HepG2 (cell line): ENCODE results near the gene SAMD4A. TPM values are rescaled to one million over a fixed set of nuclear protein-coding genes. Genes with fewer than 3 reads are reported as not detected.
A peak's percentile ranks its signal among the peaks of the same experiment; 100 is the strongest.

Experiments
- ATAC-seq: fragments of 200-7000 bp; cut with Tn5 transposase; 3 replicates; pipeline ENCODE4 v1.9.1; 2020; ENCODE audit warnings: mild to moderate bottlenecking, moderate library complexity
- BruUV-seq: library from RNA; stranded (reverse); fragments of 400-500 nt; replicated peaks from 2 replicates; lab custom pipeline; 2021; lab: Mats Ljungman, UMichigan
- CTCF ChIA-PET: fragments of 300-600 bp; formaldehyde crosslinking; extraction: SDS; loops from one replicate; lab custom pipeline; 2021; ENCODE audit warnings: low total read pairs, inconsistent platforms, low intra/inter-chr PET ratio; lab: Yijun Ruan, JAX
- POLR2A ChIA-PET: fragments of 350-600 bp; sonication (Branson Sonifier 250); formaldehyde crosslinking; loops from one replicate; lab custom pipeline; 2020; ENCODE audit warnings: antibody characterized with exemption, inconsistent platforms; lab: Yijun Ruan, JAX
- DNase-seq: peaks from one replicate; pipeline ENCODE4 v3.0.0-alpha.2; 2015; ENCODE audit warnings: low spot score
- FAIRE-seq: peaks from 3 replicates; lab custom pipeline; 2011; peaks lifted over from hg19 to GRCh38; lab: Jason Lieb, UNC
- H2AFZ ChIP-seq: one replicate; pipeline ENCODE4 v1.6.1; 2011; ENCODE audit warnings: low read length, inconsistent platforms
- H3K27ac ChIP-seq: fragments of 300-600 bp; 3 replicates; pipeline ENCODE4 v1.8.0; 2011; ENCODE audit warnings: mixed run types, mild to moderate bottlenecking, mixed read lengths, low read length, inconsistent platforms; ENCODE audit not compliant: insufficient read depth; ENCODE audit errors: extremely low read length
- H3K27me3 ChIP-seq, 2 experiments: fragments of 200-600 bp in 1 of 2; 2 replicates in 1 of 2; 3 replicates in 1 of 2; pipeline versions ENCODE4 v1.6.0 to v1.8.0; 2011; ENCODE audit warnings: low read length in 2 of 2, mild to moderate bottlenecking in 2 of 2, moderate library complexity in 2 of 2, inconsistent platforms in 1 of 2; ENCODE audit not compliant: insufficient read depth in 2 of 2, control insufficient read depth in 1 of 2
- H3K36me3 ChIP-seq, 2 experiments: fragments of 200-600 bp in 1 of 2; replicated peaks in 1 of 2; 2 replicates in 1 of 2; 3 replicates in 1 of 2; pipeline versions ENCODE4 v1.5.1 to v1.8.0; 2011; ENCODE audit warnings: low read length in 2 of 2, inconsistent platforms in 1 of 2; ENCODE audit not compliant: insufficient read depth in 2 of 2, control insufficient read depth in 1 of 2
- H3K4me1 ChIP-seq: 2 replicates; pipeline ENCODE4 v1.5.1; 2012; ENCODE audit warnings: low read length, inconsistent platforms; ENCODE audit not compliant: insufficient read depth
- H3K4me2 ChIP-seq: 2 replicates; pipeline ENCODE4 v1.6.0; 2011; ENCODE audit warnings: low read depth, low read length, inconsistent platforms
- H3K4me3 ChIP-seq, 3 experiments: fragments of 200-600 bp in 1 of 3; sonication (generic), shearing (Covaris generic) in 1 of 3; replicated peaks in 1 of 3; 2 replicates each; pipeline ENCODE4 v1.5.1; 2011 to 2016; ENCODE audit warnings: low read length in 3 of 3, inconsistent platforms in 2 of 3, low read depth in 2 of 3, mild to moderate bottlenecking in 2 of 3, control low read depth in 1 of 3, mixed read lengths in 1 of 3; ENCODE audit not compliant: insufficient read depth in 1 of 3
- H3K79me2 ChIP-seq: one replicate; pipeline ENCODE4 v1.6.1; 2011; ENCODE audit warnings: low read length, inconsistent platforms; ENCODE audit not compliant: insufficient read depth
- H3K9ac ChIP-seq: 2 replicates; pipeline ENCODE4 v1.6.0; 2011; ENCODE audit warnings: mild to moderate bottlenecking, low read depth, low read length, inconsistent platforms; ENCODE audit not compliant: insufficient read depth
- H3K9me3 ChIP-seq: 2 replicates; pipeline ENCODE4 v1.5.1; 2012; ENCODE audit warnings: mild to moderate bottlenecking, low read length
- H4K20me1 ChIP-seq: 2 replicates; pipeline ENCODE4 v1.6.0; 2011; ENCODE audit warnings: inconsistent platforms, mild to moderate bottlenecking, low read length, moderate library complexity; ENCODE audit not compliant: insufficient read depth
- NFKB2 ChIP-seq: sonication (generic); formaldehyde crosslinking; IDR thresholded peaks from 2 replicates; pipeline ENCODE4 v1.4.0; 2020; ENCODE audit warnings: missing genetic modification reagents, borderline replicate concordance
- RBM22 ChIP-seq: fragments of 200-400 bp; formaldehyde crosslinking; optimal IDR thresholded peaks from 2 replicates; pipeline ENCODE3; 2017; ENCODE audit warnings: mild to moderate bottlenecking, low read length, moderate library complexity
- ZBTB8A ChIP-seq: sonication (generic); formaldehyde crosslinking; IDR thresholded peaks from 2 replicates; pipeline ENCODE4 v1.4.0; 2020; ENCODE audit warnings: mild to moderate bottlenecking, low read depth, missing genetic modification reagents, borderline replicate concordance
- ZNF101 ChIP-seq: sonication (generic); formaldehyde crosslinking; IDR thresholded peaks from 2 replicates; pipeline ENCODE4 v1.4.0; 2020; ENCODE audit warnings: mild to moderate bottlenecking, low read depth, missing genetic modification reagents, borderline replicate concordance
- WGBS: methylation state at CpG from one replicate; pipeline ENCODE4 v1.1.6; 2017; ENCODE audit warnings: low lambda C conversion rate; 5-methylcytosine and 5-hydroxymethylcytosine counted together
- in situ Hi-C: cut with HindIII; loops from 2 replicates; pipeline ENCODE4 v1.10.0; 2017; ENCODE audit warnings: low pct_unique_long_range_greater_than_20kb; ENCODE audit not compliant: extremely low pct_ligation_motif_present
- intact Hi-C: fragments of 100-400 bp; cut with micrococcal nuclease; formaldehyde crosslinking; loops from one replicate; pipeline ENCODE4 v1.10.0; 2022; ENCODE audit not compliant: unreplicated experiment
- polyA plus RNA-seq, 8 experiments: library from polyadenylated mRNA; depleted of rRNA in 3 of 8; stranded (reverse) in 7 of 8; unstranded in 1 of 8; fragments of >200 nt; fragmentation: Illumina TruSeq in 4 of 8; extraction: Trizol in 4 of 8; gene quantifications; 2 replicates each; pipeline versions ENCODE4 v1.2.1 to v1.2.3, GENCODE V29; 2011 to 2016; ENCODE audit warnings: low read depth in 4 of 8, missing spikeins in 1 of 8, mixed read lengths in 1 of 8; ENCODE audit not compliant: insufficient read depth in 1 of 8
- total RNA-seq, 5 experiments: library from RNA; depleted of rRNA; stranded (reverse); fragments of >200 nt; fragmentation: Illumina TruSeq; extraction: Trizol; gene quantifications; 2 replicates each; pipeline ENCODE4 v1.2.3, GENCODE V29; 2016; ENCODE audit warnings: low read depth in 1 of 5
- TF ChIP-seq, protein P1 (sequence below): sonication (generic); formaldehyde crosslinking; IDR thresholded peaks from 2 replicates; pipeline ENCODE4 v1.9.0; 2021; ENCODE audit warnings: missing genetic modification reagents, mild to moderate bottlenecking, borderline replicate concordance
- TF ChIP-seq, protein P2 (sequence below): sonication (generic); formaldehyde crosslinking; IDR thresholded peaks from 2 replicates; pipeline ENCODE4 v1.4.0; 2020; ENCODE audit warnings: missing genetic modification reagents
- TF ChIP-seq, protein P3 (sequence below): sonication (generic); formaldehyde crosslinking; IDR thresholded peaks from 2 replicates; pipeline ENCODE4 v1.4.0; 2020; ENCODE audit warnings: missing genetic modification reagents, borderline replicate concordance

The SAMD4A gene
- total and polyA plus RNA-seq, 2 of the 13 experiments (the other 11 are each of a cell fraction or from before 2014, with no cell fraction given) = 11.8 to 13.0 TPM

DNA sequence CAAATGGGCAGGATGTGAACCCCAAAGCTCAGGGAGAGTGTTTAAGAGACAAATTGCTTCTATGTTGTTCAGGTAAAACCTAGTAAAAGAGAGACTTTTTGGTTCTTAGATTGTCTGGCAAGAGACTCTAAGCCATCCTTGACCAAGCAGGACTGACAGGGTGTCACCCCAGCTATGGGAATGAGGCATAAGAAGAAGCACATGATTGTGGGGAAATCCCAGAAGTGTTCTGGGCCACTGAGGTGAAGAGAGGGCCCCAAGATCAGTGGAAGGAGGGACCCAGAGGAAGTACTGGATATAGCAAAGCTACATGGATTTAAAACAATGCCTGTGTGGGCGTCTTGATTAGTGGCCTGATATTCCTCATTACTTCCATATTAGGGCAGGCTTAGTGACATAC, 99.0 kb downstream of the SAMD4A start:
- Histone ChIP-seq H3K9ac (no peak overlapping the region), H3K4me2 (no peak overlapping the region), H3K9me3 (no peaks in the 10 kb centered on the region), H3K4me3 (no peak overlapping the region), H4K20me1 (no peaks in the 10 kb centered on the region), H2AFZ (no peak overlapping the region), H3K4me1 (peaks cover 66% of the 10 kb centered on the region), H3K36me3 (peaks cover 1 to 6% of the 10 kb centered on the region in 2 experiments; a peak in 4 of 5 replicates), H3K79me2 (peaks cover 10% of the 10 kb centered on the region), H3K27me3 (no peaks in the 10 kb centered on the region), H3K27ac (no peak overlapping the region)
- intact Hi-C loops (loop anchor here (1.0 kb wide), 1 partner anchor 10 kb away; no protein-coding TSS in a partner anchor), in situ Hi-C loops (no loop called here)
- ATAC-seq (no peak), DNase-seq (no peak), FAIRE-seq (no peak)
- CTCF ChIA-PET = no interaction called here
- TF ChIP-seq NFKB2 = no peak
- TF ChIP-seq RBM22 = peak; percentile 54
- POLR2A ChIA-PET = no interaction called here
- BruUV-seq = no TSS peak
- WGBS = 100% methylated on average over 1 of the region's 1 CpG

DNA sequence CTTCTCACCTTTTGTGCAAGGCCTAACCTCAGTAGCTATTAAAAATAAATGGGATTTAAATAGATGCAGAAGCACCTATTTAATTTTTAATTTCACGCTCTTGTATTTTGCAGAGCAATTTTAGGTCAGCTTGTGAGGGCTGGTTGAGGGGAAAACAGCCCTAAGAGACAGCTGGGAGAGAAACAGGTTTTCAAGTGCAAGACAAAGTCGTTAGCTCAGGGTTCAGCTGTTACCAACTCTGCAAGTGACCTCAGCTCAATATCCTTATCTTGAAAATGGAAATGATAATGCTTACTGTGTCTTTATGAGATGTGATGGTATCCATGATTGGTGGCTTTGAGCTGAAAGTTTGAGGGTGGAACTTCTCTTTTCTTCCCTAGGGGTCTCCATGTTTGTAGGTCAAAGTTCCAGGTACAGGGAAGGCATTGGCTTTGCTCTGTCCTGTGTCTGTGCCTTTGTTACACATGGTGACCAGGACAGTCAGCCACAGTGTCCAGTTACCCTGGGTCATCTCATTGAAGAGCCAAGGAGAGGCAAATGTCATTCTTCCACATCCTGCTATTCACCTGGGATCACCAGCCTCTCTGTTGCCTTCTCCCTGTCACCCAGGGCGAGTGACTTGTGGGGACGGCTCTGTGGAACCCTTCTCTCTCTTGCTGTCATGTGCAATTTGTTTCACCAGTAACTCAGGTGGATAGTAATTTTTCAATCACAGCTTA, 100.3 kb downstream of the SAMD4A start:
- H3K27me3 ChIP-seq = no peaks in the 10 kb centered on the region
- no peak overlapping the region for H3K4me2 ChIP-seq
- no peak overlapping the region for H3K4me3 ChIP-seq
- DNase-seq (no peak), ATAC-seq (no peak), FAIRE-seq (no peak)
- no peaks in the 10 kb centered on the region for H4K20me1 ChIP-seq
- peaks cover 7% of the 10 kb centered on the region for H3K79me2 ChIP-seq
- no TSS peak for BruUV-seq
- H3K4me1 ChIP-seq = peaks cover 62% of the 10 kb centered on the region
- H3K36me3 ChIP-seq = peaks cover 1 to 9% of the 10 kb centered on the region in 2 experiments; a peak in 3 of 5 replicates
- WGBS = 96% methylated on average over 4 of the region's 4 CpGs
- H2AFZ ChIP-seq = no peak overlapping the region
- no peak overlapping the region for H3K27ac ChIP-seq
- ChIA-PET POLR2A (interaction anchor here (1.0 kb wide), 1 partner anchor 24 kb away, joined by 4 read pairs; no protein-coding TSS in a partner anchor), CTCF (no interaction called here)
- intact Hi-C loops = no loop called here
- in situ Hi-C loops = no loop called here
- no peak overlapping the region for H3K9ac ChIP-seq
- H3K9me3 ChIP-seq = no peaks in the 10 kb centered on the region
- TF ChIP-seq, protein P1, sequence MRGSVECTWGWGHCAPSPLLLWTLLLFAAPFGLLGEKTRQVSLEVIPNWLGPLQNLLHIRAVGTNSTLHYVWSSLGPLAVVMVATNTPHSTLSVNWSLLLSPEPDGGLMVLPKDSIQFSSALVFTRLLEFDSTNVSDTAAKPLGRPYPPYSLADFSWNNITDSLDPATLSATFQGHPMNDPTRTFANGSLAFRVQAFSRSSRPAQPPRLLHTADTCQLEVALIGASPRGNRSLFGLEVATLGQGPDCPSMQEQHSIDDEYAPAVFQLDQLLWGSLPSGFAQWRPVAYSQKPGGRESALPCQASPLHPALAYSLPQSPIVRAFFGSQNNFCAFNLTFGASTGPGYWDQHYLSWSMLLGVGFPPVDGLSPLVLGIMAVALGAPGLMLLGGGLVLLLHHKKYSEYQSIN = no peak
- TF ChIP-seq ZBTB8A (CRISPR knock-in tag) = no peak
- TF ChIP-seq, protein P2, sequence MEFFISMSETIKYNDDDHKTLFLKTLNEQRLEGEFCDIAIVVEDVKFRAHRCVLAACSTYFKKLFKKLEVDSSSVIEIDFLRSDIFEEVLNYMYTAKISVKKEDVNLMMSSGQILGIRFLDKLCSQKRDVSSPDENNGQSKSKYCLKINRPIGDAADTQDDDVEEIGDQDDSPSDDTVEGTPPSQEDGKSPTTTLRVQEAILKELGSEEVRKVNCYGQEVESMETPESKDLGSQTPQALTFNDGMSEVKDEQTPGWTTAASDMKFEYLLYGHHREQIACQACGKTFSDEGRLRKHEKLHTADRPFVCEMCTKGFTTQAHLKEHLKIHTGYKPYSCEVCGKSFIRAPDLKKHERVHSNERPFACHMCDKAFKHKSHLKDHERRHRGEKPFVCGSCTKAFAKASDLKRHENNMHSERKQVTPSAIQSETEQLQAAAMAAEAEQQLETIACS (CRISPR knock-in tag) = no peak
- TF ChIP-seq, protein P3, sequence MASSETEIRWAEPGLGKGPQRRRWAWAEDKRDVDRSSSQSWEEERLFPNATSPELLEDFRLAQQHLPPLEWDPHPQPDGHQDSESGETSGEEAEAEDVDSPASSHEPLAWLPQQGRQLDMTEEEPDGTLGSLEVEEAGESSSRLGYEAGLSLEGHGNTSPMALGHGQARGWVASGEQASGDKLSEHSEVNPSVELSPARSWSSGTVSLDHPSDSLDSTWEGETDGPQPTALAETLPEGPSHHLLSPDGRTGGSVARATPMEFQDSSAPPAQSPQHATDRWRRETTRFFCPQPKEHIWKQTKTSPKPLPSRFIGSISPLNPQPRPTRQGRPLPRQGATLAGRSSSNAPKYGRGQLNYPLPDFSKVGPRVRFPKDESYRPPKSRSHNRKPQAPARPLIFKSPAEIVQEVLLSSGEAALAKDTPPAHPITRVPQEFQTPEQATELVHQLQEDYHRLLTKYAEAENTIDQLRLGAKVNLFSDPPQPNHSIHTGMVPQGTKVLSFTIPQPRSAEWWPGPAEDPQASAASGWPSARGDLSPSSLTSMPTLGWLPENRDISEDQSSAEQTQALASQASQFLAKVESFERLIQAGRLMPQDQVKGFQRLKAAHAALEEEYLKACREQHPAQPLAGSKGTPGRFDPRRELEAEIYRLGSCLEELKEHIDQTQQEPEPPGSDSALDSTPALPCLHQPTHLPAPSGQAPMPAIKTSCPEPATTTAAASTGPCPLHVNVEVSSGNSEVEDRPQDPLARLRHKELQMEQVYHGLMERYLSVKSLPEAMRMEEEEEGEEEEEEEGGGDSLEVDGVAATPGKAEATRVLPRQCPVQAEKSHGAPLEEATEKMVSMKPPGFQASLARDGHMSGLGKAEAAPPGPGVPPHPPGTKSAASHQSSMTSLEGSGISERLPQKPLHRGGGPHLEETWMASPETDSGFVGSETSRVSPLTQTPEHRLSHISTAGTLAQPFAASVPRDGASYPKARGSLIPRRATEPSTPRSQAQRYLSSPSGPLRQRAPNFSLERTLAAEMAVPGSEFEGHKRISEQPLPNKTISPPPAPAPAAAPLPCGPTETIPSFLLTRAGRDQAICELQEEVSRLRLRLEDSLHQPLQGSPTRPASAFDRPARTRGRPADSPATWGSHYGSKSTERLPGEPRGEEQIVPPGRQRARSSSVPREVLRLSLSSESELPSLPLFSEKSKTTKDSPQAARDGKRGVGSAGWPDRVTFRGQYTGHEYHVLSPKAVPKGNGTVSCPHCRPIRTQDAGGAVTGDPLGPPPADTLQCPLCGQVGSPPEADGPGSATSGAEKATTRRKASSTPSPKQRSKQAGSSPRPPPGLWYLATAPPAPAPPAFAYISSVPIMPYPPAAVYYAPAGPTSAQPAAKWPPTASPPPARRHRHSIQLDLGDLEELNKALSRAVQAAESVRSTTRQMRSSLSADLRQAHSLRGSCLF (CRISPR knock-in tag) = no peak
- TF ChIP-seq ZNF101 (CRISPR knock-in tag) = no peak
